ENCODE data around the gene NDOR1.
A peak's percentile ranks its signal among the peaks of the same experiment; 100 is the strongest.
"Not testable (repeated sequence)": the region's sequence is repeated elsewhere in the genome, so short reads cannot be mapped to it uniquely, and the experiment has no call there.

NDOR1 gene

GRCh38 chr9:137245450-137246421 is 40.2 kb downstream of the NDOR1 start:
- DNase-seq = no peak

- DNase-seq = no peak
Observed at GRCh38 chr9:137247135-137247915, 41.8 kb downstream of the NDOR1 start.

- DNase-seq = no peak
Observed at GRCh38 chr9:137247916-137248175, 42.3 kb downstream of the NDOR1 start.

GRCh38 chr9:137250329-137251193 is 45.1 kb downstream of the NDOR1 start:
- DNase-seq = no peak

- no peak for DNase-seq
Observed at GRCh38 chr9:137251194-137251461, 45.6 kb downstream of the NDOR1 start, which contains the start of gene STPG3. STPG3 (plus strand) TSS chr9:137251286; CDS start chr9:137251287, 1 bp downstream.

- no peak for DNase-seq
Observed at GRCh38 chr9:137251490-137252268, 46.2 kb downstream of the NDOR1 start.

- DNase-seq = no peak
Observed at GRCh38 chr9:137252555-137253506, 47.3 kb downstream of the NDOR1 start.

GRCh38 chr9:137253717-137254623 is 48.5 kb downstream of the NDOR1 start:
- no peak for DNase-seq

GRCh38 chr9:137254624-137255447 is 49.3 kb downstream of the NDOR1 start, which contains the start of gene NELFB:
NELFB (plus strand) TSS chr9:137255327.
- DNase-seq = peak; percentile 93

GRCh38 chr9:137255448-137256114 is 50.1 kb downstream of the NDOR1 start:
- DNase-seq = no peak

GRCh38 chr9:137256362-137256761 is 50.9 kb downstream of the NDOR1 start:
- no peak for DNase-seq

GRCh38 chr9:137256856-137257255 is 51.4 kb downstream of the NDOR1 start:
- DNase-seq = no peak

- not testable (repeated sequence) for DNase-seq
Observed at GRCh38 chr9:137262173-137262908, 56.8 kb downstream of the NDOR1 start.

- no peak for DNase-seq
Observed at GRCh38 chr9:137262909-137263285, 57.4 kb downstream of the NDOR1 start.

- DNase-seq = no peak
Observed at GRCh38 chr9:137263506-137263905, 58.0 kb downstream of the NDOR1 start.

- no peak for DNase-seq
Observed at GRCh38 chr9:137264067-137264466, 58.6 kb downstream of the NDOR1 start.

- DNase-seq = no peak
Observed at GRCh38 chr9:137265496-137266161, 60.1 kb downstream of the NDOR1 start.

Data from activated effector memory CD4-positive, alpha-beta T cell treated with Interleukin-2 at 50 U/mL for 16 hours (primary cell).